OCI-LY3 (cell line): ENCODE results near the gene NEB.

ENCODE experiments used
- CTCF ChIP-seq: fragments of 200-600, 300-600 bp; sonication (generic); IDR thresholded peaks from 2 replicates; pipeline ENCODE4 v1.5.1; 2014; ENCODE audit warnings: antibody characterized with exemption, low read length, low read depth
- EZH2phosphoT487 ChIP-seq: fragments of 200-600 bp; shearing (Covaris generic); IDR thresholded peaks from 2 replicates; pipeline ENCODE4 v1.6.1; 2018; ENCODE audit warnings: antibody characterized with exemption, mixed run types, low read depth

GRCh38 chr2:151756820-151757219, 22.5 kb upstream of the NEB start:
- no peak for TF ChIP-seq CTCF
- TF ChIP-seq EZH2phosphoT487: no peak
